Left renal cortex interstitium (tissue), 4 donors: ENCODE data around the gene RNF183. TPM values are rescaled to one million over a fixed set of nuclear protein-coding genes. Genes with fewer than 3 reads are reported as not detected.
"Not testable (repeated sequence)": the region's sequence is repeated elsewhere in the genome, so short reads cannot be mapped to it uniquely, and the experiment has no call there.

ENCODE experiments used
- DNase-seq, 4 donors: peaks; one replicate each; pipeline ENCODE4 v3.0.0-alpha.2; 2013; ENCODE audit warnings: low read depth in 4 of 4, low spot score in 2 of 4, missing footprints in 1 of 4
- polyA plus RNA-seq, 4 donors: library from polyadenylated mRNA; unstranded; fragments of 120-200 nt; gene quantifications; one replicate each; pipeline ENCODE4 v1.2.1, GENCODE V29; 2013; ENCODE audit not compliant: insufficient read length in 4 of 4

Gene RNF183
- polyA plus RNA-seq, 4 donors, result 6.1 to 7.1 (median 6.8) TPM

- peak; percentile 92 to 97 (median 96) for DNase-seq
Measured at GRCh38 chr9:113275157-113276131, 27.7 kb downstream of the RNF183 start, which contains the start of the genes CDC26 and PRPF4. Gene CDC26 (minus strand): TSS chr9:113275572. CDS start chr9:113272507, 3,065 bp downstream. Gene PRPF4 (plus strand): TSS chr9:113275658. CDS start chr9:113275744, 86 bp downstream.

GRCh38 chr9:113274474-113275156 lies 28.6 kb downstream of the RNF183 start:
- peak; percentile 31 to 66 (median 50) for DNase-seq

- DNase-seq, result no peak
Measured at GRCh38 chr9:113269871-113270270, 33.3 kb downstream of the RNF183 start.

GRCh38 chr9:113269355-113269754 lies 33.8 kb downstream of the RNF183 start:
- DNase-seq, result no peak

- DNase-seq, result no peak
Measured at GRCh38 chr9:113267911-113268566, 35.1 kb downstream of the RNF183 start.

- no peak for DNase-seq
Measured at GRCh38 chr9:113266174-113266573, 37.0 kb downstream of the RNF183 start.

- DNase-seq, result no peak
Measured at GRCh38 chr9:113261917-113262671, 41.1 kb downstream of the RNF183 start.

- no peak for DNase-seq
Measured at GRCh38 chr9:113258282-113258681, 44.9 kb downstream of the RNF183 start.

GRCh38 chr9:113257863-113258262 lies 45.3 kb downstream of the RNF183 start:
- no peak for DNase-seq

- no peak for DNase-seq
Measured at GRCh38 chr9:113255438-113255837, 47.7 kb downstream of the RNF183 start.

- DNase-seq, result no peak
Measured at GRCh38 chr9:113254991-113255390, 48.2 kb downstream of the RNF183 start.

- no peak for DNase-seq
Measured at GRCh38 chr9:113250807-113251206, 52.4 kb downstream of the RNF183 start.

GRCh38 chr9:113249661-113250060 lies 53.5 kb downstream of the RNF183 start:
- not testable (repeated sequence) for DNase-seq

GRCh38 chr9:113247640-113248039 lies 55.5 kb downstream of the RNF183 start:
- DNase-seq, result no peak

Other genes with a start within 250 kb of the RNF183 start
- gene ZFP37, start 246.7 kb downstream of the RNF183 start, polyA plus RNA-seq, result 10 to 100 TPM; 10.4 to 15.0 (median 12.1) TPM
- 1 to 10 TPM; 2.7 to 4.5 (median 3.7) TPM for gene SLC31A2, start 152.4 kb downstream of the RNF183 start, polyA plus RNA-seq
- 10 to 100 TPM; 25.8 to 33.6 (median 30.4) TPM for gene FKBP15, start 82.1 kb downstream of the RNF183 start, polyA plus RNA-seq
- 10 to 100 TPM; 19.7 to 27.2 (median 23.8) TPM for gene SLC31A1, start 81.8 kb downstream of the RNF183 start, polyA plus RNA-seq
- gene CDC26, start 27.8 kb downstream of the RNF183 start, polyA plus RNA-seq, result 10 to 100 TPM; 37.3 to 42.9 (median 39.6) TPM
- gene PRPF4, start 27.7 kb downstream of the RNF183 start, polyA plus RNA-seq, result 10 to 100 TPM; 30.9 to 44.2 (median 36.2) TPM
- 1 to 10 TPM; 6.2 to 8.5 (median 7.3) TPM for gene WDR31, start 36.9 kb upstream of the RNF183 start, polyA plus RNA-seq
- gene BSPRY, start 46.2 kb upstream of the RNF183 start, polyA plus RNA-seq, result 10 to 100 TPM in 1 of 4 donors, 1 to 10 TPM in 3; 8.9 to 11.1 (median 9.3) TPM
- gene HDHD3, start 73.6 kb upstream of the RNF183 start, polyA plus RNA-seq, result 10 to 100 TPM; 31.3 to 49.3 (median 38.1) TPM
- gene ALAD, start 97.9 kb upstream of the RNF183 start, polyA plus RNA-seq, result 10 to 100 TPM; 37.0 to 54.5 (median 47.6) TPM
- 10 to 100 TPM; 61.5 to 68.1 (median 65.2) TPM for gene POLE3, start 107.3 kb upstream of the RNF183 start, polyA plus RNA-seq
- 1 to 10 TPM in 2 of 4 donors, under 1 TPM in 2; 0.65 to 1.1 (median 0.95) TPM for gene C9orf43, start 107.4 kb upstream of the RNF183 start, polyA plus RNA-seq
- gene RGS3, start 160.4 kb upstream of the RNF183 start, polyA plus RNA-seq, result 10 to 100 TPM; 41.3 to 52.9 (median 47.4) TPM